Stimulated activated CD4-positive, alpha-beta T cell treated with anti-CD3 and anti-CD28 coated beads, TNF-alpha, amount 100 ng/mL, for 1 hour (primary cell): ENCODE measurements around the gene METTL26.
A peak's percentile ranks its signal among the peaks of the same experiment; 100 is the strongest.

Experiments
- DNase-seq, 3 donors: peaks; one replicate each; pipeline ENCODE4 v3.0.0-alpha.2; 2020; ENCODE audit warnings: low read depth in 3 of 3, low spot score in 1 of 3

Gene METTL26

DNA sequence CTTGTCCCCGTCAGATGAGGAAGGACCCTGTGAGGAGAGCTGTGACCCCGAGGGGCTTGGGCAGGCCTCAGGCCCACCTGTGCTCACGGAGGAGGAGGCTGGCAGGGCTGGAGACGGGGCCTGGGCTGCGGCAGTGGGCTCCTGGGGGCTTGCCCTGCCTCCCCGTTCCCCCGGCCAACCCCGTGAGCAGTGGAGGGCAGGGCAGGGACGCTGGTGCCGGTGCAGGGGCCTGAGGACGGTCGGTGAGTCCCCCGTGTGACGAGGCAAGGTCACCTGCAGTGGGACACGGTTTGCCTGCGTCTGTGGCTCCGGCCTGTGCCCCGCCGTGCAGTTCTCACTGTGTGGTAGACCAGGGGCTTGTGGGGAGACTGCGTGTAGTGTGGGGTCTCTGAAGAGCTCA, 23.5 kb upstream of the METTL26 start:
- no peak for DNase-seq

DNA sequence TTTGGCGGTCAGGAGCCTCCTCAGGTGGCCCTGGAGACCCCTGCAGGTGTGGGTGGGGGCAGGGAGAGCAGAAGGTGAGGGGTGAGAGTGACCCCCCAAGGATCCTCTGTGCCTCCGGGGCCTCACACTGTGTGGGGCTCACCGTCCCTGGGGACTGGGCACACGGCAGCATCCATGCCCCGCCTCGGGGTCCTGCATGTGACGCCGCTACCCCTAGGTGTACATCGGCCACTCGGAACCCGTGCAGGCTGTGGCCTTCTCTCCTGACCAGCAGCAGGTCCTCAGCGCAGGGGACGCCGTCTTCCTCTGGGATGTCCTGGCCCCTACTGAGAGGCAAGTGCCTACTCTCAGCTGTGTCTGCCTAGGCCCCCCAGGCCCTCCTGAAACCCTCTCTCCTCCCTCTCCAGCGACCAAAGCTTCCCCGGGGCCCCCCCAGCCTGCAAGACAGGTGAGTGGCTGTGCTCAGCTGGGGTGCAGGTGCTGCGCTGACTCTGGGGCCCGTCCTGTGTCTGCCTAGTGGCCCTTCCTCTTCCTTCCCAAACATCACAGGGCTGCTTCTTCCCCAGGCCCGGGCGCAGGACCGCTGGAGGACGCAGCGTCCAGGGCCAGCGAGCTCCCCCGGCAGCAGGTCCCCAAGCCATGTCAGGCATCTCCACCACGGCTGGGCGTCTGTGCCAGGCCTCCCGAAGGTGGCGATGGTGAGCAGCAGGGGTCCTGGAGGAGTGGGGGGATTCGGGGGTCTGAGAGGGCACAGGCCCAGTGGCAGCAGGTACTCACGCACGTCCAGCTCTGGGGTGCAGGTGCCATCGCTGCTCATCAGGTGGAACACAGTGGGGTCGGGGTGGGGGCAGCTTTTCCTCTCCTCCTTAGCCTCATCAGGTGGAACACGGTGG, 22.8 kb upstream of the METTL26 start:
- no peak for DNase-seq

DNA sequence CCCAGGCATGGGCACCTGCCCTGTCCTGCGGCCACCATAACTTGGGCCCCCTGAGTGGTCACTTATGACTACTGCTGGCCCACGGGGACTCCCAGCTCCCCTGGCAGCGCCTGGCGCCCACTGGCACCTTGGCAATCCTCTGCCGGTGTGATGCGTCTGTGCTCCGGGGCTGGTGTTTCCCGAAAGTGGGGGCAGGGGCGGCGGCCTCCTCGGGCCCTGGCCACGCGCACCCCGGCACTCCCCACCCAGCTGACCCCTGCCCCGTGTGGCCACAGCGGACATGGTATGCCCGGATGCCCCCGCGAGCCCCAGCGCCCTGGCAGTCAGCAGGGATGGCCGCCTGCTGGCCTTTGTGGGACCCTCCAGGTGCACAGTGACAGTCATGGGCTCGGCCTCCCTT, 21.4 kb upstream of the METTL26 start:
- no peak for DNase-seq

- DNase-seq, result no peak
These were observed 17.9 kb upstream of the METTL26 start for GRCh38 chr16:654034-654433.

GRCh38 chr16:652454-653305, 16.6 kb upstream of the METTL26 start:
- DNase-seq, result no peak

GRCh38 chr16:651844-652243, 15.7 kb upstream of the METTL26 start:
- DNase-seq, result no peak

- DNase-seq, result no peak
These were observed 13.5 kb upstream of the METTL26 start for GRCh38 chr16:649631-650030.

DNA sequence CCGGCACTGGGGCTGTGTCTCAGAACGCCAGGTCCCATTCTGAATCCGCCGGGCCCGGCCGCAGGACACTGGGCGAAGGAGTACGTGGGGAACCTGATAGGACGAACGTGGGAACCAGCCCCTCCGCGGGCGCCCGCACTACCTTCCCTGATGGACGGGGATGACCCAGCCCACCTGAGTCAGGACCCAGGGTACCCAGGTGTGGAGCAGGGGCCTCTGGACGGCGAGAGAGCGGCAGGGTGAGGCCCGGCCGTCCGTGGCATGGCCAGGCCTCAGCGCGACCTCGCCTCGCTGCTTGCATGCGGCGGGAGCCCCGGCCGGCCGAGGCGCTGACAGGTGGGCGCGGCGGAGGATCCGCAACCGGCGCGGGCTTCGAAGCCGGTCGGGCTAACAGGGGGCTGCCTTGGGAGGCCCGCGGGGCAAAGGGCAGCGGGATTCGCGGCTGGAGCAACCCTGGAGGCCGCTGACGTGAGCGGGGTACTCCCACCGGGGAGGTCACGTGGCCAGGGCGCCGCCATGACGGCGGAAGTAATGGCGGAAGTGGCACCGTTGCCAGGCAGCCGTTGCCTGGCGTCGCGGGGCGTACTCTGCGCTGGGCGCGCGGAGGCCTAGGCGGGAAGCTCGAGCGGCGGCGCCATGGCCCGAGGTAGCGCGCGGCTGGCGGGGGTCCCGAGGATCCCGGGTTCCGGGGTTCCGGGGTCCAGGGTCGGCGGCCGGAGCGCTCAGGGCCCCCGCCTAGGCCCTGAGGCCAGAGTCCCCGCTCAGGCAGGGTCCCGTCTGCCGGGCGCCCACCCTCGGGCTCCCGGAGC, 12.9 kb upstream of the METTL26 start, which contains the start of gene WDR90:
WDR90 (plus strand) TSS at position 585 of the 809 bp plus-strand sequence; CDS start at position 637, 52 bp downstream.
- DNase-seq, result peak; percentile 78 to 86 (median 80)

- peak in 1 of 3 donors; percentile 37 for DNase-seq
These were observed 12.1 kb upstream of the METTL26 start for GRCh38 chr16:648071-648780.

- DNase-seq, result no peak
These were observed 11.2 kb upstream of the METTL26 start for GRCh38 chr16:647173-647902.

DNA sequence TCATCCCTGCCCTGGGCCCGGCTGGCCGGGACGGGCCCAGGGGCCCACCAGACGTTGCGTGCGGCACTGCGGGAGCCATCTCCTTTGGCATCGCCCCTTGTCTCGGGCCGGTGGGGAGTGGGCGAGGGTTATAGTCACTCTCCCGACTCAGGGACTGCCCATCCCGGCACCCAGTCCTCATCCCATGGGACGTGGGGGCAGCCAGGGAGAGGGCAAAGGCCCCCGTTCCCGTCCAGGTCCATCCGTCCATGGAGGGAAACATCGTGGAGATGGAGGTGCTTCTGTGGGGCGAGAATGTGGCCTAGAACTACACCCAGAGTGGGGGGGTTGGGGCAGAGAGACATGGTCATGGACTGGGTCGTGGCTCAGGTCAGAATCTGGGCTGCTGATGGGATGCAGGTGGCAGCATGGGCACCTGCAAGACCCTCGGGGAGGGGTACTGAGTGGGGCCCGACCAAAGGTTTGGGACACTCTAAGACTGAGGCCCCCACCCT, 10.6 kb upstream of the METTL26 start:
- DNase-seq, result no peak

DNA sequence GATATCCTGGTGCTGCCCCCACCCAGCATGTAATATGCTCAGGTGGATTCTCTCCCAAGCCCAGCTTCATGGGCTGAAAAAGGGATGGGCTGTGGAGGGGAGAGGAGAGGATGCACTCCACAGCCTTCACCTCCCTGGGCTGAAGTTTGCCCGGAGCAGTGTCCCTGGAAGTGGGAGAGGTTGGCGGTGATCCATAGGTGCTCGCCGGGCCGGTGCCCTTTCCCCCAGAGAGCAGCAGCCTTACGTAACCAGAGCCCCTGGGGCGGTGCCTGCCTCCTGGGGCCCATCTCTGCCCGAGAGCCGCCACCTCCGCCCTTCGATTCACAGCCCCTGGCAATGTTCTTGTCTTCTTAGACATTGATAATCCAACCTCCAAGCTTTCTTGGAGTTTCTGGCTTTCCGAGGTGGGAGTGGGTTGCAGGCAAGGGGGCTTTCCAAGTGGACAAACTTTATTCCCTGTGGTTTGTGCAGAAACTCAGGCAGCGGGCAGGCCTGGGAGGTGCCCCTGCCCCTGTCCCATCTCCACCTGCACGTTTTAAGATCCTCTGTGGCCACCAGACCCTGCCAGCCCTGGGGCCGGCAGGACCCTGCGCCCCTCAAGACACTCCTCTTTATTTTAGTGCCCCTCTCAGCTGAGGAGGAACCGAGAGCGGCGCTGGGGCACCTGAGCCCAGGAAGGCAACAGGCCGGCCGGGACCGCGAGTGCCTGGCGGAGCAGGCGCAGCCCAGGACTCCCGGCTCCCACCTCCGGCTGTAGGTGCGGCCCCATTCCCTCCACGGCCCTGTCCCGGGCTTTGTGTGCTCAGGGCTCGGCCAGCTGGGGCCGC, 10.0 kb upstream of the METTL26 start:
- DNase-seq, result no peak

GRCh38 chr16:644556-644955, 8.5 kb upstream of the METTL26 start:
- DNase-seq, result no peak

- DNase-seq, result no peak
These were observed 6.9 kb upstream of the METTL26 start for GRCh38 chr16:643050-643368.

DNA sequence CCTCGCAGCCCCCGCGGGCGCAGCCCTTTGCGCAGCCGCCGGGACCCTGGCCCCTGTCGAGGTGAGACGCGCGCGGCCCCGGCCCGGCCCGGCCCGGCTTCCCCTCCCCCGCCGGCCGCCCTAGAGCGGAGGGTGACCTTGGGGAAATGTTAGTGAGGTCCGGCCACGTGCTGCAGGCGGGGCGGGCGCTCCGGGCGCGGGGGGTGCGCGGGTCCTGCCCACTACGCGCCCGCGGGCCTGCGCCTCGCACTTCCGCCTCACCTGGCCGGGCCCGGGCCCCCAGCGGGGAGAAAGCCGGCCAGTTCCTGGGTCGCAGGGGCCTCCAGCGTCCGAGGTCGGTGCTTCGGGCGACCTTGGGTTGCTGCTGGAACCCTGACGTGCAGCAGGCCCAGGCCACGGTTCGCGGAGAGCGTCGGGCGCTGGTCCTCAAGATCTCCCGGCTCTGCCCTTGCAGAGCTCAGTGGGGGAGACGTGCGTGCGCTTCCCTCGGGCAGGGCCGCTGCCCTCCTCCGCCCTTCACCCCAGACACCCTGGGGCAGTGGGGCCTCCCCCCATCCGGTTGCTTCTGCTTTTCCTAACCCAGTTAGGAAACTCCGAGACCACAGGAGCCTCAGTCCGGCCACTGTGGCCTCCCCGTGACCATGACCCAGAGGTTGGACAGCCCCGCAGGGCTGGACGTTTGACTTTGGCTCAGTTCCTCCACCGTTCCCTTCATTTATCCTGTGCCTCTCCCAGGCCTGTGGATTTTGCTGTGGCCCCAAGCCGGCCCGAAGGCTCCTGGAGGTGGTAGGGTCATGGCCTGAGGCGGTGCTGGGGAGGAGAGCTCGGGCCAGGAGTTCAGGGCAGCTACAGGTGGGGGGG, 6.3 kb upstream of the METTL26 start:
- DNase-seq, result no peak

- peak in 1 of 3 donors; percentile 64 for DNase-seq
These were observed 5.5 kb upstream of the METTL26 start, which contains the start of gene MCRIP2 for GRCh38 chr16:641326-642188. Gene MCRIP2 (plus strand): TSS chr16:641828. CDS start chr16:641992, 164 bp downstream.

DNA sequence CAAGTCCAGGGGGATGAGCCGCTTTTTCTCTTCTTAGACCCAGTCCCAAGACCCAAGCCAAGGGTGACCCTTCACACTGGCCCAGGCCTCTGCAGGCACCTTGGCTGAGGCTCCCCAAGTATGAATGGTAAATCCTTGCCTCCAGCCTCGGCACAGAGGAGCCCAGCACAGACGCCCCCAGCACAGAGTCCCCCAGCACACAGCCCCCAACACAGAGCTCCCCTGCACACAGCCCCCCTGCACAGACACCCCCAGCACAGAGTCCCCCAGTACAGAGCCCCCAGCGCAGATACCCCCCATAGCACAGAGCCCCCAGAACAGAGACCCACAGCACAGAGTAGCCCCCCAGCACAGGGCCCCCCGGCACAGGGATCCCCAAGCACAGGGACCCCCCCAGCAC, 4.5 kb upstream of the METTL26 start:
- no peak for DNase-seq
